ENCODE data around the gene NFIB. TPM values are rescaled to one million over a fixed set of nuclear protein-coding genes. Genes with fewer than 3 reads are reported as not detected.

NFIB gene
- total and polyA plus RNA-seq, 2 experiments from 2014 or later: 15.2 to 27.3 TPM

- no peaks in the 10 kb centered on the region for H3K9me2 ChIP-seq (replicated peaks; ENCODE audit: insufficient read depth)
- TF ChIP-seq EZH2 (IDR thresholded peaks at IDR 0.05; ENCODE audit: borderline replicate concordance) (no peak), CTCF (IDR thresholded peaks at IDR 0.05; ENCODE audit: poor library complexity) (no peak), EZH2phosphoT487 (IDR thresholded peaks at IDR 0.05; ENCODE audit: low read depth, severe bottlenecking, unreplicated experiment) (no peak)
- no peak overlapping the region for H3K4me2 ChIP-seq
- no peak overlapping the region for H2AFZ ChIP-seq
- H3K9me3 ChIP-seq (ENCODE audit: low read depth): no peaks in the 10 kb centered on the region
- no peaks in the 10 kb centered on the region for H3K36me3 ChIP-seq (replicated peaks; ENCODE audit: insufficient read depth, low read depth)
- H3K27me3 ChIP-seq: no peaks in the 10 kb centered on the region
- peaks cover 34% of the 10 kb centered on the region for H3K4me1 ChIP-seq (ENCODE audit: insufficient read depth)
- peaks cover 55% of the 10 kb centered on the region for H3K79me2 ChIP-seq
- DNase-seq (ENCODE audit: low spot score): no peak
- H3K27ac ChIP-seq: no peak overlapping the region
- H4K20me1 ChIP-seq (ENCODE audit: insufficient read depth, poor library complexity, severe bottlenecking): peaks cover 12% of the 10 kb centered on the region
- no peak overlapping the region for H3K4me3 ChIP-seq
Observed at GRCh38 chr9:14269916-14270315, 44.0 kb downstream of the NFIB start.

DNA sequence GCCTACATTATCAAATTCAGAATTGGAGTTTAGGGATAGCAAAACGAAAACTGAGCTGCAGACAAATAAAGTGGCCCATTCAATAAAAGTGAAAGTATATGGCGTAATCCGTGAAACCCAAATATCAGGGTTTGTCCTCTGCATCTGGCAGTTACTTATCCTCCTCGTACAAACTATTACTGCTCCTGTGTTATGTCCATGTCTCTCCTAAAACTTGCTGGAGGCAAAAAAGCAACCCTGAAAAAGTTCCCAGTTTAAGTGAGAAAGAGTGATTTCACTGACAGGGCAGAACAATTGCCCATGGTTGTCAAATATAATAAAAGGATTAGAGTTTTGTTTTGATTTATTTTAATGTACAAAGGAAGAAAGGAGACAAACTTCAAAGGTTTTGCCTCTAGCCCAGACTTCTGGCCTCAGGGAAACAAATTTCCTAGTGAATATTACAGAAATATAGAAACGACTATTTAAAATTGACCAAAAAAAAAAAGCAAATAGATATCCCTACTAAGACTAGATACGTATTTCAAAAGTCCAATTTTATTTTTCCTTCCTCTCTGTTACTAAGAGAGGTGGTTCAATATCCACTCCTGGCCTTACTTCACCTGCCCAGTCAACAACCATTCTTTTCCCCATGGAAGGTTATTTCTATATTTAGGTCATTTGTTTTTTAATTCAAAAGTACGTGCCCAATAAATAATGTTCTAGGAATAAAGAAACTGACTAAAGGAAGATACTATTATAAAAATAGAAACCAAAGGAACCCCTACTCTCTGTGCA is 50.0 kb downstream of the NFIB start:
- H3K9me3 ChIP-seq (ENCODE audit: low read depth): no peaks in the 10 kb centered on the region
- H3K4me3 ChIP-seq: no peak overlapping the region
- H3K4me2 ChIP-seq: no peak overlapping the region
- peaks cover 49% of the 10 kb centered on the region for H3K79me2 ChIP-seq
- no peaks in the 10 kb centered on the region for H3K27me3 ChIP-seq
- no peaks in the 10 kb centered on the region for H3K36me3 ChIP-seq (replicated peaks; ENCODE audit: insufficient read depth, low read depth)
- DNase-seq (ENCODE audit: low spot score): no peak
- no peaks in the 10 kb centered on the region for H3K9me2 ChIP-seq (replicated peaks; ENCODE audit: insufficient read depth)
- H4K20me1 ChIP-seq (ENCODE audit: insufficient read depth, poor library complexity, severe bottlenecking): peaks cover 3% of the 10 kb centered on the region
- WGBS (ENCODE audit: low lambda C conversion rate, missing lambda C conversion rate): 76% methylated on average over 7 of the region's 7 CpGs
- H2AFZ ChIP-seq: no peak overlapping the region
- peaks cover 4% of the 10 kb centered on the region for H3K4me1 ChIP-seq (ENCODE audit: insufficient read depth)
- TF ChIP-seq EZH2phosphoT487 (IDR thresholded peaks at IDR 0.05; ENCODE audit: low read depth, severe bottlenecking, unreplicated experiment): no peak
- no peak overlapping the region for H3K27ac ChIP-seq

GRCh38 chr9:14262827-14263226 is 51.1 kb downstream of the NFIB start:
- peaks cover 6% of the 10 kb centered on the region for H4K20me1 ChIP-seq (ENCODE audit: insufficient read depth, poor library complexity, severe bottlenecking)
- TF ChIP-seq CTCF (IDR thresholded peaks at IDR 0.05; ENCODE audit: poor library complexity) (no peak), EZH2phosphoT487 (IDR thresholded peaks at IDR 0.05; ENCODE audit: low read depth, severe bottlenecking, unreplicated experiment) (no peak), EZH2 (IDR thresholded peaks at IDR 0.05; ENCODE audit: borderline replicate concordance) (no peak)
- peaks cover 43% of the 10 kb centered on the region for H3K79me2 ChIP-seq
- H3K4me1 ChIP-seq (ENCODE audit: insufficient read depth): peaks cover 7% of the 10 kb centered on the region
- DNase-seq (ENCODE audit: low spot score): no peak
- H2AFZ ChIP-seq: no peak overlapping the region
- 73% methylated on average over 2 of the region's 2 CpGs for WGBS (ENCODE audit: low lambda C conversion rate, missing lambda C conversion rate)
- no peaks in the 10 kb centered on the region for H3K9me2 ChIP-seq (replicated peaks; ENCODE audit: insufficient read depth)
- no peak overlapping the region for H3K4me3 ChIP-seq
- no peak overlapping the region for H3K4me2 ChIP-seq
- no peaks in the 10 kb centered on the region for H3K9me3 ChIP-seq (ENCODE audit: low read depth)
- H3K27me3 ChIP-seq: no peaks in the 10 kb centered on the region
- no peak overlapping the region for H3K27ac ChIP-seq
- no peaks in the 10 kb centered on the region for H3K36me3 ChIP-seq (replicated peaks; ENCODE audit: insufficient read depth, low read depth)

DNA sequence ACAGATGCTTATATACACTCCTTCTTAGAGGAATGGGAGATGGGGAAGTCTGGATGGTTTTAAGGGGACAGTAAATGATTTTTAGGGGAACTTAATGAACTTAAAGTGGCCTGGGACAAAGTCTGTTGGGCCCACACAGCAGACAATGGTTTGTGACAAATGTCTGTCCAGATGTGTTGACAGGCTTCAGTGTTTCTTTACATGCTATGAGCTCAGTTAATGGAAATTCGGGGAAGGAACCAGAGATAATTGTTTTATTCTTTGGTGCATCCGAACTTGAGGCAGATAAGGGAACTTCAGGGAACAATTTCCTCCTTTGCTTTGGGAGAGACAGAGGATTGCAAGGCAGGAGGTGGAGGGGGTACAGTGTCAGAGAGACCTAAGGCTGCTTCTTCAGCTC is 52.3 kb downstream of the NFIB start:
- Histone ChIP-seq H3K27ac (no peak overlapping the region), H3K9me2 (replicated peaks; ENCODE audit: insufficient read depth) (no peaks in the 10 kb centered on the region), H2AFZ (no peak overlapping the region), H3K4me3 (no peak overlapping the region), H3K27me3 (no peaks in the 10 kb centered on the region), H3K36me3 (replicated peaks; ENCODE audit: insufficient read depth, low read depth) (no peaks in the 10 kb centered on the region), H3K4me2 (no peak overlapping the region), H4K20me1 (ENCODE audit: insufficient read depth, poor library complexity, severe bottlenecking) (peaks cover 8% of the 10 kb centered on the region), H3K79me2 (peaks cover 48% of the 10 kb centered on the region), H3K9me3 (ENCODE audit: low read depth) (no peaks in the 10 kb centered on the region), H3K4me1 (ENCODE audit: insufficient read depth) (peaks cover 7% of the 10 kb centered on the region)
- TF ChIP-seq CTCF (IDR thresholded peaks at IDR 0.05; ENCODE audit: poor library complexity): no peak
- TF ChIP-seq EZH2phosphoT487 (IDR thresholded peaks at IDR 0.05; ENCODE audit: low read depth, severe bottlenecking, unreplicated experiment): no peak
- no peak for TF ChIP-seq EZH2 (IDR thresholded peaks at IDR 0.05; ENCODE audit: borderline replicate concordance)
- 41% methylated on average over 2 of the region's 2 CpGs for WGBS (ENCODE audit: low lambda C conversion rate, missing lambda C conversion rate)
- DNase-seq (ENCODE audit: low spot score): no peak

All from hepatocyte (in vitro differentiated cells).